K562 (cell line): ENCODE measurements around the gene ARHGAP33. TPM values are rescaled to one million over a fixed set of nuclear protein-coding genes. Genes with fewer than 3 reads are reported as not detected.

ENCODE experiments used
- ATF1 ChIP-seq, 2 experiments: fragments of 450-650 bp in 1 of 2; IDR thresholded peaks; 2 replicates each; pipeline ENCODE4 v1.6.1; 2016; ENCODE audit warnings: missing compliant biosample characterization in 1 of 2, missing genetic modification characterization in 1 of 2
- BRD9 ChIP-seq: fragments of 450-650 bp; IDR thresholded peaks from 2 replicates; pipeline ENCODE4 v1.6.1; 2018; ENCODE audit warnings: low read depth; ENCODE audit not compliant: partially characterized antibody
- CBX5 ChIP-seq: IDR thresholded peaks from 2 replicates; pipeline ENCODE4 v1.6.1; 2014; ENCODE audit warnings: low read depth, borderline replicate concordance
- CREBBP ChIP-seq: IDR thresholded peaks from one replicate; pipeline ENCODE4 v1.6.1; 2012; ENCODE audit warnings: low read depth, mild to moderate bottlenecking, control low read depth, inconsistent platforms, low read length
- CSDE1 ChIP-seq, 2 experiments: fragments of 450-650 bp; IDR thresholded peaks; 2 replicates each; pipeline ENCODE4 v1.6.1; 2016; ENCODE audit warnings: mild to moderate bottlenecking in 1 of 2
- E2F6 ChIP-seq, 2 experiments: IDR thresholded peaks; 2 replicates each; pipeline ENCODE4 v1.6.1; 2011; ENCODE audit warnings: borderline replicate concordance in 1 of 2, control low read depth in 1 of 2, low read depth in 1 of 2, low read length in 1 of 2, mild to moderate bottlenecking in 1 of 2, mixed read lengths in 1 of 2, moderate library complexity in 1 of 2; ENCODE audit not compliant: insufficient read depth in 1 of 2, insufficient read length in 1 of 2, poor library complexity in 1 of 2, severe bottlenecking in 1 of 2; ENCODE audit errors: extremely low read depth in 1 of 2
- E2F8 ChIP-seq: fragments of 450-650 bp; IDR thresholded peaks from 2 replicates; pipeline ENCODE4 v1.7.1; 2018; ENCODE audit warnings: mild to moderate bottlenecking, low read depth; ENCODE audit not compliant: partially characterized antibody
- EZH2 ChIP-seq: IDR thresholded peaks from 2 replicates; pipeline ENCODE4 v1.6.1; 2012; ENCODE audit warnings: low read depth, mild to moderate bottlenecking, inconsistent platforms, low read length, borderline replicate concordance
- KDM4B ChIP-seq, 2 experiments: fragments of 450-650 bp in 1 of 2; sonication (generic) in 1 of 2; IDR thresholded peaks; 2 replicates each; pipeline ENCODE4 v1.6.1; 2016 to 2017; ENCODE audit warnings: borderline replicate concordance in 2 of 2, antibody characterized with exemption in 1 of 2, low read depth in 1 of 2, mild to moderate bottlenecking in 1 of 2
- KDM5B ChIP-seq: fragments of 200-600 bp; sonication (generic); IDR thresholded peaks from 2 replicates; pipeline ENCODE4 v1.6.1; 2012; ENCODE audit warnings: low read depth, mild to moderate bottlenecking, moderate library complexity, low read length, control low read depth, inconsistent platforms; ENCODE audit not compliant: insufficient replicate concordance
- KLF6 ChIP-seq: fragments of 250-450 bp; sonication (Bioruptor Pico); IDR thresholded peaks from 2 replicates; pipeline ENCODE4 v1.4.0; 2020; ENCODE audit warnings: mild to moderate bottlenecking, moderate library complexity, borderline replicate concordance
- LEF1 ChIP-seq: fragments of 450-650 bp; IDR thresholded peaks from 2 replicates; pipeline ENCODE4 v1.6.1; 2016; ENCODE audit warnings: mild to moderate bottlenecking
- PHF20 ChIP-seq: fragments of 450-650 bp; IDR thresholded peaks from 2 replicates; pipeline ENCODE4 v1.6.1; 2018; ENCODE audit not compliant: partially characterized antibody
- POLR2H ChIP-seq: IDR thresholded peaks from 2 replicates; pipeline ENCODE4 v1.6.1; 2016; ENCODE audit warnings: missing genetic modification characterization, low read depth, mild to moderate bottlenecking, control low read depth, missing compliant biosample characterization, moderate library complexity
- SIX5 ChIP-seq, 2 experiments: IDR thresholded peaks; 2 replicates each; pipeline ENCODE4 v1.6.1; 2011; ENCODE audit warnings: low read length in 2 of 2, borderline replicate concordance in 1 of 2, low read depth in 1 of 2, mild to moderate bottlenecking in 1 of 2, moderate library complexity in 1 of 2; ENCODE audit not compliant: insufficient read depth in 1 of 2
- SP2 ChIP-seq: IDR thresholded peaks from 2 replicates; pipeline ENCODE4 v1.6.1; 2011; ENCODE audit warnings: mild to moderate bottlenecking, low read depth, low read length, moderate library complexity; ENCODE audit not compliant: poor library complexity, severe bottlenecking; ENCODE audit errors: extremely low read depth
- TAF1 ChIP-seq: IDR thresholded peaks from 2 replicates; pipeline ENCODE4 v1.6.1; 2011; ENCODE audit warnings: mild to moderate bottlenecking, low read length, moderate library complexity; ENCODE audit not compliant: insufficient read depth, control insufficient read depth, severe bottlenecking; ENCODE audit errors: extremely low read depth
- THAP12 ChIP-seq: fragments of 250-450 bp; sonication (Bioruptor Pico); IDR thresholded peaks from 2 replicates; pipeline ENCODE4 v1.9.0; 2021; ENCODE audit warnings: mild to moderate bottlenecking, inconsistent platforms
- ZNF644 ChIP-seq: fragments of 200-800 bp; sonication (Bioruptor generic); IDR thresholded peaks from 2 replicates; pipeline ENCODE4 v1.6.1; 2016; ENCODE audit warnings: low read depth, missing genetic modification characterization, missing compliant biosample characterization
- polyA plus RNA-seq, 8 experiments: library from polyadenylated mRNA; depleted of rRNA in 4 of 8; stranded (reverse) in 5 of 8; unstranded in 3 of 8; fragments of >200 nt; fragmentation: Nextera tagmentation in 2 of 8; fragmentation: Illumina TruSeq in 1 of 8; extraction: Ambion mirVana in 2 of 8; extraction: Trizol in 1 of 8; gene quantifications; 2 replicates each; pipeline versions ENCODE4 v1.2.1 to v1.2.3, GENCODE V29; 2011 to 2014; ENCODE audit warnings: inconsistent platforms in 1 of 8, missing spikeins in 1 of 8
- total RNA-seq, 7 experiments: library from RNA; depleted of rRNA in 6 of 7; stranded (reverse); fragments of >200 nt in 6 of 7; fragmentation: Illumina TruSeq in 2 of 7; extraction: Trizol in 2 of 7; gene quantifications; 2 replicates each; pipeline versions ENCODE4 v1.2.1 to v1.2.3, GENCODE V29; 2011 to 2021; ENCODE audit warnings: low replicate concordance in 1 of 7

Gene ARHGAP33
- total and polyA plus RNA-seq, 9 of the 15 experiments (the other 6 are each of a cell fraction or from before 2014, with no cell fraction given): 0.06 to 26.6 (median 1.6) TPM; not detected in 1

DNA sequence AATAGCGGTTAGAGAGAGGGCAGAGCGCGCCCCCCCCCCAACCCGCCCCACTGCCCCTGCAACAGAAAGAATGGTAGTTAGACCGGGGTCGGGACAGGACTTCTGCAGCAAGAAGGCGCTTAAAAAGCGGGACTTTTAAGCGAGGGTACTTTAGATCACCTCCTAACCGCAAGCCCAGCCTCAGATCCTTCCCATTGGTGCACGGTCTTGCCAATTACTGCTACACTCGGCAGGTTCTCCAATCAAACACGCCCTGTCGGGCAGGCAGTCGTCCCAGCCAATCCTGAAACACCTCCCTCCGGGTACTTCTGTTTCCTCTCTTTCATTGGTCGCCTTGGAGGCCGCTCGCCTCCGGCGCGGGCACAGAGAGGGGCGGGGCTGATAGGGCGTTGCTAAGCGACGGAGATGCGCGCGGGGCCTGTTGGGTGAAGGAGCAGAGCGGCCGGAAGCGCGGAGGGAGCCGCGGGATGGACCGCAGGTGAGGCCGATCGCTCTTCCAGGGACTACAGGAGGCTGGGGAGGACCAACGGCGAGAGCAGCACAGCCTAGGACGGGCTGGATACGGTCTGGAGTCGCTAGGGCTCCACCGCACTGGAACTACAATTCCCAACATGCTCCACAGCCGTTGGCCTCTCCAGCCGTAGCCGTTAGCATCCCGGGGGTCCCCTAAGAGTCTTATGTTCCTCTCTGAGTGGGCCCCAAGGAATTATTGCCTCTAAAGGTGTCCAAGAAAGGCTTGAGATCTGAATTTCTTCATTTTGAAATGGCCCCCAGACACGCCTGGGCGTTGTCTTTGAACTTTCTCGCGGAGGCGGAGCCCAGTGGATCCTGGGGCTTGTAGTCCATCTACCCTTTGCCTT lies 17.4 kb upstream of the ARHGAP33 start, which contains the start of gene PROSER3 (continued):
- TF ChIP-seq SP2: peak; percentile 96
- TF ChIP-seq ATF1 (CRISPR knock-in tag; IDR thresholded peaks at IDR 0.05): no peak
- peak; percentile 87 for TF ChIP-seq ATF1 (tag; IDR thresholded peaks at IDR 0.05)
- no peak for TF ChIP-seq CBX5
- TF ChIP-seq LEF1: peak; percentile 54
- peak; percentile 73; the same call in 1 of the 2 replicates for TF ChIP-seq ZNF644
- no peak for TF ChIP-seq PHF20
- no peak for TF ChIP-seq EZH2
- TF ChIP-seq KDM4B (IDR thresholded peaks at IDR 0.05; ENCODE audit: borderline replicate concordance in 2 of 2, low read depth in 1 of 2): peak in 1 of 2 experiments; percentile 46; a peak in 1 of 4 replicates
- peak; percentile 55 for TF ChIP-seq KDM5B
- no peak for TF ChIP-seq CREBBP
- TF ChIP-seq BRD9: no peak
- peak; percentile 79 for TF ChIP-seq THAP12 (CRISPR knock-in tag)
- peak; percentile 26 for TF ChIP-seq TAF1
- peak; percentile 22 for TF ChIP-seq E2F8
- TF ChIP-seq SIX5 (IDR thresholded peaks at IDR 0.05; ENCODE audit: borderline replicate concordance in 1 of 2, insufficient read depth in 1 of 2, low read depth in 1 of 2, low read length in 2 of 2): peak; percentile 58 to 66; a peak in 3 of 4 replicates
- TF ChIP-seq E2F6 (IDR thresholded peaks at IDR 0.05; ENCODE audit: borderline replicate concordance in 1 of 2, extremely low read depth in 1 of 2, insufficient read depth in 1 of 2, insufficient read length in 1 of 2, low read depth in 1 of 2, low read length in 1 of 2, poor library complexity in 1 of 2, severe bottlenecking in 1 of 2): peak in 1 of 2 experiments; percentile 30
- TF ChIP-seq KLF6 (CRISPR knock-in tag): peak; percentile 85; the same call in 1 of the 2 replicates
- peak in 1 of 2 experiments; percentile 97; a peak in 2 of 4 replicates for TF ChIP-seq CSDE1 (IDR thresholded peaks at IDR 0.05)
- peak; percentile 90 for TF ChIP-seq POLR2H (tag)
